Psoas muscle (tissue), 8 donors: ENCODE measurements around the gene DNAJB13. TPM values are rescaled to one million over a fixed set of nuclear protein-coding genes. Genes with fewer than 3 reads are reported as not detected.
A peak's percentile ranks its signal among the peaks of the same experiment; 100 is the strongest.

Experiments
- ATAC-seq, 4 donors: fragments of 200-7000 bp; cut with Tn5 transposase; one replicate each; pipeline ENCODE4 v1.9.1; 2020; ENCODE audit warnings: moderate library complexity in 3 of 4, mild to moderate bottlenecking in 2 of 4
- DNase-seq, 2 donors: peaks; one replicate each; pipeline ENCODE4 v3.0.0-alpha.2; 2020
- H3K27ac ChIP-seq: fragments of 200-600 bp; one replicate; pipeline ENCODE4 v1.8.0; 2022
- H3K27me3 ChIP-seq, 3 donors: fragments of 200-600 bp in 1 of 3; one replicate each; pipeline versions ENCODE4 v1.6.1 to v1.8.0; 2013 to 2022; ENCODE audit warnings: low read length in 2 of 3, mild to moderate bottlenecking in 2 of 3, moderate library complexity in 1 of 3; ENCODE audit not compliant: insufficient read depth in 3 of 3
- H3K36me3 ChIP-seq, 2 donors: fragments of 200-600 bp in 1 of 2; one replicate each; pipeline versions ENCODE4 v1.6.1 to v1.8.0; 2013 to 2022; ENCODE audit warnings: low read depth in 1 of 2, mild to moderate bottlenecking in 1 of 2, moderate library complexity in 1 of 2; ENCODE audit not compliant: insufficient read depth in 1 of 2
- H3K4me1 ChIP-seq: fragments of 200-600 bp; one replicate; pipeline ENCODE4 v1.8.0; 2022
- H3K4me3 ChIP-seq: fragments of 200-600 bp; one replicate; pipeline ENCODE4 v1.8.0; 2022; ENCODE audit warnings: mild to moderate bottlenecking
- H3K9me3 ChIP-seq: fragments of 200-600 bp; one replicate; pipeline ENCODE4 v1.8.0; 2022
- CTCF ChIP-seq: fragments of 200-600 bp; IDR thresholded peaks from one replicate; pipeline ENCODE4 v1.8.0; 2022; ENCODE audit warnings: antibody characterized with exemption
- WGBS, 3 donors: extraction: QIAGEN DNeasy Blood & Tissue Kit; methylation state at CpG; one replicate each; pipeline versions ENCODE4 v1.1.6 to v1.1.7; 2013; 5-methylcytosine and 5-hydroxymethylcytosine counted together
- intact Hi-C, 2 donors: fragments of 100-400 bp; cut with DNase I; formaldehyde crosslinking; loops; one replicate each; pipeline versions ENCODE4 v1.11.0 to v1.14.2; 2022
- polyA plus RNA-seq, 3 donors: library from polyadenylated mRNA; stranded (reverse); fragments of 200-250 nt; gene quantifications; one replicate each; pipeline ENCODE4 v1.2.3, GENCODE V29; 2013
- total RNA-seq, 4 donors: library from RNA; stranded (reverse); fragmentation: NEBNext Ultra II Directional in 2 of 4; extraction: Animal tissue kit (Norgen Biotek cat#: 25700) in 2 of 4; gene quantifications; one replicate each; pipeline versions ENCODE4 v1.2.1 to v1.2.4, GENCODE V29; 2021 to 2023
- donor health status: healthy with polysubstance abuse.
- donor health status: DM: no; HTN: no; CAD: no; lungs with moderate emphysema.
- donor health status: Bipolar disorder and iron deficiency.
- donor health status: healthy.
- donor health status: DM: yes; HTN: yes; CAD: no.
- donor health status: DM: no; HTN: no; CAD: no.
- donor health status: DM: no; HTN: no; CAD: no.
- donor health status: DM: yes; HTN: yes; CAD: no.

Gene DNAJB13
- total and polyA plus RNA-seq, 7 donors: 0.03 TPM; not detected in 6

- Histone ChIP-seq H3K4me3 (peak overlapping the region; percentile 75), H3K27me3 (no peaks in the 10 kb centered on the region), H3K36me3 (peaks cover 0 to 41% of the 10 kb centered on the region in 2 donors), H3K4me1 (peaks cover 55% of the 10 kb centered on the region), H3K9me3 (no peaks in the 10 kb centered on the region), H3K27ac (peak overlapping the region; percentile 98)
- no peak for TF ChIP-seq CTCF
- DNase-seq (peak in 1 of 2 donors; percentile 78), ATAC-seq (peak; percentile 63 to 82 (median 80))
- 40 to 50% (median 46%) methylated on average over 6 of the region's 6 CpGs for WGBS, 3 donors
- intact Hi-C loops: loop anchor here in 1 of 2 donors (1.0 kb wide), 1 partner anchor 25 kb away; no protein-coding TSS in a partner anchor
These were observed 57.0 kb downstream of the DNAJB13 start for GRCh38 chr11:74007691-74008372.

- Histone ChIP-seq H3K27ac (peak within 1 kb of the TSS; percentile 98), H3K36me3 (peaks cover 0 to 33% of the 10 kb centered on the region in 2 donors), H3K9me3 (no peaks in the 10 kb centered on the region), H3K4me1 (peaks cover 48% of the 10 kb centered on the region), H3K27me3 (no peaks in the 10 kb centered on the region), H3K4me3 (peak within 1 kb of the TSS; percentile 75)
- no peak for TF ChIP-seq CTCF
- intact Hi-C loops: loop anchor here in 1 of 2 donors (1.0 kb wide), 1 partner anchor 25 kb away; no protein-coding TSS in a partner anchor
- ATAC-seq (peak; percentile 81 to 88 (median 86)), DNase-seq (peak in 1 of 2 donors; percentile 78)
- 29 to 40% (median 34%) methylated on average over 9 of the region's 9 CpGs for WGBS, 3 donors
These were observed 57.8 kb downstream of the DNAJB13 start, which contains the start of gene UCP3 for GRCh38 chr11:74008373-74009229. UCP3 (minus strand) TSS chr11:74009085; CDS start chr11:74007042, 2,043 bp downstream.

- ATAC-seq (no peak), DNase-seq (no peak)
- 35 to 54% (median 44%) methylated on average over 3 of the region's 3 CpGs for WGBS, 3 donors
- TF ChIP-seq CTCF: no peak
- Histone ChIP-seq H3K4me1 (peaks cover 46% of the 10 kb centered on the region), H3K27ac (peak overlapping the region; percentile 98), H3K9me3 (no peaks in the 10 kb centered on the region), H3K36me3 (peaks cover 0 to 28% of the 10 kb centered on the region in 2 donors), H3K27me3 (no peaks in the 10 kb centered on the region), H3K4me3 (peak overlapping the region; percentile 75)
- intact Hi-C loops: no loop called here
These were observed 58.4 kb downstream of the DNAJB13 start for GRCh38 chr11:74009230-74009547.

- WGBS, 3 donors: 65 to 84% (median 66%) methylated on average over 5 of the region's 5 CpGs
- no peaks in the 10 kb centered on the region for H3K9me3 ChIP-seq
- no peak for DNase-seq
- H3K27ac ChIP-seq: peak overlapping the region; percentile 98
- no peaks in the 10 kb centered on the region for H3K27me3 ChIP-seq
- TF ChIP-seq CTCF: no peak
- intact Hi-C loops: loop anchor here in 1 of 2 donors (5.0 kb wide), 1 partner anchor 63 kb away; no protein-coding TSS in a partner anchor
- no peak overlapping the region for H3K4me3 ChIP-seq
- no peak for ATAC-seq
- H3K4me1 ChIP-seq: peaks cover 42% of the 10 kb centered on the region
- peaks cover 0 to 22% of the 10 kb centered on the region in 2 donors for H3K36me3 ChIP-seq
These were observed 59.0 kb downstream of the DNAJB13 start for GRCh38 chr11:74009675-74010305.
